ENCODE measurements around the gene CWF19L2.

DNA sequence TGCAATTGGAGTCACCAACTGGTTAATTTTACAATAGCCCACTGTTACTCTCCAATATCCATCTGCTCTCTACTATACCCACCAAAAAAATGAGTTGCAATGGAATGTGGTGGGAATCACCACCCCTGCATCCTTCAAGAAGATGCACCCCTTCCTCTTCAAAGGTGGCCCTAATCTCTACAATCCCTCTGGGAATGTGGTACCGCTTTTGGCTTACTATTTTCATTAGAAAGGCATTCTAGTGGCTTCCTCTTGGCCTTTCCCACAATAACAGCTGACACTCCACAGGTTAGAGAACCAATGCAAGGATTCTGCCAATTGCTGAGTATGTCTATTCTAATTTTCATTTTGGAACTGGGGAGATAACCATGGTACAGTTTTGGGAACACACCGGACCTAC lies 33.2 kb upstream of the CWF19L2 start:
- TF ChIP-seq, protein P1, sequence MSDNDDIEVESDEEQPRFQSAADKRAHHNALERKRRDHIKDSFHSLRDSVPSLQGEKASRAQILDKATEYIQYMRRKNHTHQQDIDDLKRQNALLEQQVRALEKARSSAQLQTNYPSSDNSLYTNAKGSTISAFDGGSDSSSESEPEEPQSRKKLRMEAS (IDR thresholded peaks at IDR 0.05): no peak
- TF ChIP-seq POLR2A (IDR thresholded peaks at IDR 0.05; ENCODE audit: control extremely low read depth in 1 of 2, low read depth in 2 of 2, low read length in 2 of 2) (no peak), SP1 (IDR thresholded peaks at IDR 0.05; ENCODE audit: low read depth, low read length) (no peak), TAF1 (IDR thresholded peaks at IDR 0.05; ENCODE audit: low read depth, low read length) (no peak), YY1 (IDR thresholded peaks at IDR 0.05; ENCODE audit: low read depth, low read length) (no peak), ZNF274 (IDR thresholded peaks at IDR 0.05; ENCODE audit: borderline replicate concordance, extremely low read depth, low read length) (no peak), KDM1A (IDR thresholded peaks at IDR 0.05; ENCODE audit: borderline replicate concordance, low read length) (no peak), TCF12 (IDR thresholded peaks at IDR 0.05; ENCODE audit: low read depth, low read length) (no peak)
- TF ChIP-seq, protein P2, sequence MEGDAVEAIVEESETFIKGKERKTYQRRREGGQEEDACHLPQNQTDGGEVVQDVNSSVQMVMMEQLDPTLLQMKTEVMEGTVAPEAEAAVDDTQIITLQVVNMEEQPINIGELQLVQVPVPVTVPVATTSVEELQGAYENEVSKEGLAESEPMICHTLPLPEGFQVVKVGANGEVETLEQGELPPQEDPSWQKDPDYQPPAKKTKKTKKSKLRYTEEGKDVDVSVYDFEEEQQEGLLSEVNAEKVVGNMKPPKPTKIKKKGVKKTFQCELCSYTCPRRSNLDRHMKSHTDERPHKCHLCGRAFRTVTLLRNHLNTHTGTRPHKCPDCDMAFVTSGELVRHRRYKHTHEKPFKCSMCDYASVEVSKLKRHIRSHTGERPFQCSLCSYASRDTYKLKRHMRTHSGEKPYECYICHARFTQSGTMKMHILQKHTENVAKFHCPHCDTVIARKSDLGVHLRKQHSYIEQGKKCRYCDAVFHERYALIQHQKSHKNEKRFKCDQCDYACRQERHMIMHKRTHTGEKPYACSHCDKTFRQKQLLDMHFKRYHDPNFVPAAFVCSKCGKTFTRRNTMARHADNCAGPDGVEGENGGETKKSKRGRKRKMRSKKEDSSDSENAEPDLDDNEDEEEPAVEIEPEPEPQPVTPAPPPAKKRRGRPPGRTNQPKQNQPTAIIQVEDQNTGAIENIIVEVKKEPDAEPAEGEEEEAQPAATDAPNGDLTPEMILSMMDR (IDR thresholded peaks at IDR 0.05; ENCODE audit: control extremely low read depth in 1 of 3, insufficient read depth in 1 of 3, low read depth in 1 of 3, low read length in 3 of 3): no peak
- TF ChIP-seq, protein P3, sequence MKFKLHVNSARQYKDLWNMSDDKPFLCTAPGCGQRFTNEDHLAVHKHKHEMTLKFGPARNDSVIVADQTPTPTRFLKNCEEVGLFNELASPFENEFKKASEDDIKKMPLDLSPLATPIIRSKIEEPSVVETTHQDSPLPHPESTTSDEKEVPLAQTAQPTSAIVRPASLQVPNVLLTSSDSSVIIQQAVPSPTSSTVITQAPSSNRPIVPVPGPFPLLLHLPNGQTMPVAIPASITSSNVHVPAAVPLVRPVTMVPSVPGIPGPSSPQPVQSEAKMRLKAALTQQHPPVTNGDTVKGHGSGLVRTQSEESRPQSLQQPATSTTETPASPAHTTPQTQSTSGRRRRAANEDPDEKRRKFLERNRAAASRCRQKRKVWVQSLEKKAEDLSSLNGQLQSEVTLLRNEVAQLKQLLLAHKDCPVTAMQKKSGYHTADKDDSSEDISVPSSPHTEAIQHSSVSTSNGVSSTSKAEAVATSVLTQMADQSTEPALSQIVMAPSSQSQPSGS (IDR thresholded peaks at IDR 0.05; ENCODE audit: low read length): no peak
